Activated CD4-positive, alpha-beta T cell treated with anti-CD3 and anti-CD28 coated beads, Interleukin-10, Interleukin-2, amounts not matched to agents 100 ng/mL and 50 ng/mL, durations not matched to agents 16 hours and 8 hours (primary cell): Measurements from ENCODE around the gene TRAM2.
A peak's percentile ranks its signal among the peaks of the same experiment; 100 is the strongest.

Source experiments
- DNase-seq: peaks from one replicate; pipeline ENCODE4 v3.0.0-alpha.2; 2020

Gene TRAM2

GRCh38 chr6:52594221-52594620 is 17.4 kb upstream of the TRAM2 start:
- DNase-seq, result no peak

- no peak for DNase-seq
These were observed 15.0 kb upstream of the TRAM2 start for GRCh38 chr6:52591832-52592231.

- no peak for DNase-seq
These were observed 13.5 kb upstream of the TRAM2 start for GRCh38 chr6:52590152-52590891.

- no peak for DNase-seq
These were observed 11.8 kb upstream of the TRAM2 start for GRCh38 chr6:52588710-52589091.

- DNase-seq, result no peak
These were observed 11.3 kb upstream of the TRAM2 start for GRCh38 chr6:52588087-52588709.

GRCh38 chr6:52587001-52587400 is 10.1 kb upstream of the TRAM2 start:
- DNase-seq, result no peak

GRCh38 chr6:52584203-52584602 is 7.3 kb upstream of the TRAM2 start:
- DNase-seq, result no peak

GRCh38 chr6:52582996-52583395 is 6.1 kb upstream of the TRAM2 start:
- DNase-seq, result no peak

- no peak for DNase-seq
These were observed 5.6 kb upstream of the TRAM2 start for GRCh38 chr6:52582446-52582845.

GRCh38 chr6:52580905-52581304 is 4.0 kb upstream of the TRAM2 start:
- no peak for DNase-seq

GRCh38 chr6:52579006-52579660 is 2.3 kb upstream of the TRAM2 start:
- no peak for DNase-seq

GRCh38 chr6:52577778-52578463 is 1.1 kb upstream of the TRAM2 start:
- no peak for DNase-seq

- DNase-seq, result peak; percentile 75
These were observed 353 bp downstream of the TRAM2 start for GRCh38 chr6:52576392-52577021.

- no peak for DNase-seq
These were observed 837 bp downstream of the TRAM2 start for GRCh38 chr6:52576054-52576391.

- no peak for DNase-seq
These were observed 1.4 kb downstream of the TRAM2 start for GRCh38 chr6:52575502-52575892.

GRCh38 chr6:52574709-52575501 is 2.0 kb downstream of the TRAM2 start:
- DNase-seq, result peak; percentile 72

- no peak for DNase-seq
These were observed 3.6 kb downstream of the TRAM2 start for GRCh38 chr6:52573295-52573694.

- no peak for DNase-seq
These were observed 4.3 kb downstream of the TRAM2 start for GRCh38 chr6:52572536-52572935.

GRCh38 chr6:52571099-52571755 is 5.6 kb downstream of the TRAM2 start:
- DNase-seq, result no peak

- no peak for DNase-seq
These were observed 6.6 kb downstream of the TRAM2 start for GRCh38 chr6:52570291-52570700.

- no peak for DNase-seq
These were observed 8.5 kb downstream of the TRAM2 start for GRCh38 chr6:52568320-52568719.

GRCh38 chr6:52566853-52567279 is 10.0 kb downstream of the TRAM2 start:
- no peak for DNase-seq
